HG03442 (cell line): ENCODE data around the gene TNKS1BP1.
A peak's percentile ranks its signal among the peaks of the same experiment; 100 is the strongest.
"Not testable (repeated sequence)": the region's sequence is repeated elsewhere in the genome, so short reads cannot be mapped to it uniquely, and the experiment has no call there.

ENCODE experiments used
- ATAC-seq: cut with Tn5 transposase; IDR thresholded peaks from one replicate; pipeline ENCODE4 v1.9.1; 2021; ENCODE audit warnings: mild to moderate bottlenecking, moderate library complexity; ENCODE audit not compliant: unreplicated experiment

TNKS1BP1 gene

DNA sequence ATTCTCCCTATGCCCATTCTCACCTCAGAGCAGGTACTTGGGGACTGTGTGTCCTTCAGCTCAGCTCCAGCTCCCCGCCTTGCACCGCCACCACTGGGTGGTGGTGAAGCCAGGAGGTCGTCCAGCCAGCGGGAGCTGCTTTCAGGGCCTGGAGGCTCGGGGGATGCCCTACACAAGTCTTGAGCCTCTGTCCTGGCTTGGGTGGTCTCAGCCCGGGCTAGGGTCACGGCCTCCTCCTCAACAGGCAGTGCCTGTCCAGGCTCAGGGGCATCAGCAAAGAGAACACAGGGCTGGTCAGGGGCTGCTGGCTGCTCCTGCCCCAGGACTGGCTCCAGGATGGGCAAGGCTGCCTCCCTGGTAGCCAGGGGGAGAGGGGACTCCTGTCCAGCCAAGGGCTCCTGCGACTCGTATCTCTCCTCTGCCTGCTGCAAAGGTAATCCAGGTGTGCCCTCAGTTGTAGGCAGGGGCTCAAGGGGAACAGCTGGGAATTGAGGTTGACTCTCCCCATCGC lies 12.2 kb downstream of the TNKS1BP1 start:
- no peak for ATAC-seq

DNA sequence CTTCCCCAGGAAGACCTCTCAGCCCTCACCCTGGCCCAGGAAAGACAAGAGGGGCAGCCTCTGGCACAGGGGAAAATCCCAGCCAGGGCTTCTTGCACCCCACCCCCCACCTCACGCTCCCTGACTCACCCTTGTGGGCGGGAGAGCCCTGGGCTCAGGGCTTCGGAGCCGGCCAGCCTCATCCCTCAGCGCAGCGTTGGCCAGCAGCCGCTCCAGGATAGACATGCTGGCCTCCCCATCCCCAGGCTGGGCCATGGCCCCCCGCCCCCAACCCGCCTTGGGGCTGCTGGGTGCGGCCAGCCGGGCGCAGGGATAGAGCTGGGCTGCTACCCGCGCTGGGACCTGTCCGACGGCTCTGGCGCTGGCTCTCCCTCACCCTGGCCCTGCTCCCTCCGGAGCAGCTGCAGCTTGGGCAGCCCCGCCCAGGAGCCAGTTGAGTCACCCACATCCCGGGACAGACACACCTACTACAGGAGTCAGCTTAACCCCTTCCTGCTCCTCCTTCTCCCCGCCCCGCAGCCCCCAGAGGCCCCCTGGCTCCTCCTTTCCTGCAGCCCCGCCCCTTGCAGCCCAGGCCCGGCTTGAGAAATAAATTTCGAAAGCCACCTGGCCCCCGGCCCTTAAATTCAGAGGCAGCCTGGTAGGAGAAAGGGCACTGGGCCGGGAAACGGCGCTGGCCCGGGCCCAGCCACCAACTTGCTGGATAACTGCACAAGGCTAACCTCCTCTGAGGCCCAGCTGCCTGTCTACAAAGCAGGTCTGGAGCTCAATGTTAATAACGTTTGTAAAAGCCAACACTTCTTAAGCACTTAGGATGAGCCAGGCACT lies 13.4 kb downstream of the TNKS1BP1 start:
- peak; percentile 96 for ATAC-seq

DNA sequence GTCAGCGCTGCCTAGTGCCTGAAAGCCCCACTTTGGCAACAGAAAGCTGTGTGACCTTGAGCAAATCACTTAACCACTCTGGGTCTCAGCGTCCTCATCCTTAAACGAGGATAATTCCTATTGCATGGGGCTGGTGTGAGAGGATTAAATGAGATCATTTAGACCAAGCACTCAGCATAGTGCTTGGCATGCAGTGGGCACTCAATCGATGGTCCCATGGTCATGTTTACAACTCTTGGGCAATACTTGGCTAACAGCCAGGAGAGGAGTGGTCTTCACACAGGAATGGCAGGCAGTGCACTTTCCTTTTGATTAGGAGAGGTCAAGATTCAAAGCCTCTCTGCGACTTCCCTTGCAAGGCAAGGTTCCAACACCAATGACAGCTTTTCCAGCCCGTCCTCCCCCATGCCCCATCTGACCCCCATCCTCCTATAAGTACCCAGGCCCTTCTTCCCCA lies 14.1 kb downstream of the TNKS1BP1 start:
- no peak for ATAC-seq

DNA sequence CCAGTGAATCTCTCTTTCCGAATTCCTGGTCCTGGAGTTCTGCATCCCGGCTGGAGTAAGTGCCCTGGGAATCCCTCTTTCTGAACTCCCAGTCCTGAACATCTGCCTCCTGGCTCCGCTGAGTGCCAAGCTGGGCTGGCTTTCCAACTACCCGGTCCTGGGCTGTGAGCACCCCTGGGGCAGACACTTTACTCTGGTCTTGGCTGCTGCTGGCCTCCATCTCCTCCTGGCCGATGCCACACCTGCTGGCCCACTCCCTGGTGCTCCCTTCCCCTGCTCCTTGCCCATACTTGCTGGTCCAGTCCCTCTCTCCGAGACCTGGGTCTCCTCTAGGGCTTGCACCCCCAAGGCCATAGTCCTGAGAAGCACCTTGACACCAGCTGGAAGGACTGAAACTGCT lies 14.7 kb downstream of the TNKS1BP1 start:
- ATAC-seq = no peak

DNA sequence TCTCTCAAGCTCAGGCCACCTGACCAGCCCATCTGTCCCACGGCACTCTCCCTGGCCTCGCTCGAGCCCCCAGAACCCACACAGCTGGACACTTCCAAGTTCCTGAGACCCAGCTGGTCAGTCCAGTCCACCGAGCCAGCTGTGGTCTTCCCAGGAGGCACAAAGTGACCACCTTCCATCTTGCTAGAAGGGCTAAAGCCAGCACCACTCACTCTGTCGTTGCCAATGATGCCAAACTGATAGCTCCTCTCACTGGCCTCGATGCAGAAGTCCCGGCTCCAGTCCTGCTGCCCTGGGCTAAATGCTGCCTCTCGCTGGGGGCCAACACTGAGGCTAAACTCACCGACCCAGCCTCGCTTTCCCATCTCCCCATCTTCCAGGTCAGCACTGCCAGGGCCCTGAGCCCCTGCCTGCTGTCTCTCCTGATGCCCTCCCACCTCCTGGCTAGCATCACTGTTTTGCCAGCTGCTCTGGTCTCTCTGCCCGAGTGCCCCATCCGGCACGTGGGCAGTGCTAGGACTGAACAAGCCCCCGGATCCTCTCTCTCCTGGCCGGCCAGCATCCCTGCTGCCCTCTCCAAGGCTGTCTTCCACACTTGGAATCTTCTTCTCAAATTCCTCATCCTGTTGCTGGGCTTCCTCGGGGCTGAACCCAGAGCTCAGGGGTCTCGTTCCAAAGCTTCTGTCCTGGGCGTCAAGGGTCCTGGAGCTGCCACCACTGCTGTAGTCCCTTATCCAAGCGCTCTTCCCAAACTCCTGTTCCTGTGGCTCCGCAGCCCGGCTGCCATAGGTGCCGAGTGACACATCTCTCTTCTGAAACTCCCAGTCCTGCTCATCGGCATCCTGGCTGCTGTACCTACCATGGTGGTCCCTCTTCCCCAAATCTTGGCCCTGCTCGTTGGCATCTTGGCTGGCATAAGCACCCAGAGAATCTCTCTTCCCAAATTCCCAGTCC lies 15.4 kb downstream of the TNKS1BP1 start:
- no peak for ATAC-seq

DNA sequence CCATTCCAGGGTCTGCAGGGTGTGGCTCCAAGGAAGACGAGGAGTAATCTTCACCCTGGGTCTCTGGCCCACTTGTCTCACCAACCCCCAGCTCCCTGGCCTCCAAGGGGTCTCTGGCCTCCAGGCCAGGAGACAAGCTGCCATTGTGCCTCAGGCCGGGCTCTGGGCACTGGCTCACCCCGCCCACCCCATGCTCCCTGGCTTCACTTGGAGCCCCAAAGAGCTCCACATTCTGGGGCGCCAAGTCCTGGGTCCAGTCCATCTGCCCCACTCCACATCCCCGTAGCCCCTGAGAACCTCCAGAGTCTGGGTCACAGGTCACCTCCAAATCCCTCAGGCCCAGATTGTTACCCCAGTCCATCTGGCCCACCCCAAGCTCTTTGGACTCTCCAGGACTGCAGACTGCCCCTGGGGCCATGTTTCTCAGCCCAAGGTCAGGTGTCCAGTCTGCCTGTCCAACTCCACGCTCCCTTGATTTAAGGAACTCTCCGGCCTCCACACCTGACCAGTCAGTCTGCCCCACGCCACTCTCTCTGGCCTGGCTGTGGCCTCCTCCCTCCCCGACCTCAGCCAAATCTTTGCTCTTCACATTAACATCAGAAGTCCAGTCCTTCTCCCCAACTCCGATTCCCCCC lies 16.2 kb downstream of the TNKS1BP1 start:
- no peak for ATAC-seq

DNA sequence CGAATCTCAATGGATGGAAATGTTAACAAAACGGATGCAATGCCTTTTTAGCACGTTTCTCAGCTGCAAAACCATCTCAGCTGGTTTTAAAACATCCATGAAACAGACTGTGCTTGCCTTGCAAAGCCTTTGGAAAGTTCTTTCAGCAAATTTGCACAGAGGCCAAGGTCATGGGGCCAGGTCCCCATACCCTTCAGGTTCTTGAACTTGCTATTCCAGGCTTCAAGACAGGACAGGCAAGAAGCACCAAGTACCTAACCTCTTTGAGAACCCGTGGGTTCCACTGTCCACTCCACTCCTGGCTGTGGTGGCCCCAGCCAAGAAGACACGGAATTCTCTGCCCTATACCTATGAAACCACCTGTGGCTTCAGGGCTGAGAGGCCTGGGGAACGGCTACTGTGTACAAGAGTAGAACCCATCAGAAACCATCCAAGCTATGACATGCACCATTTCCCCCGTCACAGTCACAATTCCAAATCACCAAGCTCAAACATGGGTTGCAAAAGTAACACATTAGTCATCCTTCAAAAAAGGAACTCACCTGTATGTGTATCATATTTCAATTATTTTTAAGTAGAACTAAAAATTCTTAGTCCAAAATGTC lies 17.0 kb downstream of the TNKS1BP1 start:
- ATAC-seq = no peak

DNA sequence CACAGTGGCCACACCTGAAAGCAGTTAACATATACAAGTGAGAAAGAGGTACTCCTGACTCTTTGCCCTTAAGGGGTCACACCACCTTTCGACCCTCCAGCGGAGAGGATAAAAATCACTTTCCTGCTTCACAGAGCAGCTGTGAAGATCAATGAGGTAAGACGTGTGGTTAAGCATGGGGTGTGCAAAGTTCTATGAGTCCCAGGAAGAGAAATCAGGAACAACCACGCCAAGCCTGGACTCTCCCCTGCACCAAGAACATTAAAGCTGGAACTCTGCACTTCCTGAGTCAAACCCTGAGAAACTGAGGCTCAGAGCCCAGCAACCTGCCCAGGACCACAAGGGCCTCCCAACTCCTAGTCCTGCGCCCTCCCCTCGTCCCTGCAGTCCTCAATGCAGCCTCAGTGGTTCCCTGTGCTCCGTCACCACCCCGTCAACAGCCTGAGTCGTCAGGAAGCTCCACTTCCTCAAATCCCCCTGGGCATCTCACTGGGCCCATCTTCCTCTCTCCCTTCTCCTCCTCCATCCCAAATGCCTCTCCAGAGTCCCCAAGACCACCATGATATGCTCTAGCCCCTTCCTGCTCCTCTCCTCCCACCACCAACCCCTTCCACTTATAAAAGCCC lies 17.7 kb downstream of the TNKS1BP1 start:
- ATAC-seq = no peak

DNA sequence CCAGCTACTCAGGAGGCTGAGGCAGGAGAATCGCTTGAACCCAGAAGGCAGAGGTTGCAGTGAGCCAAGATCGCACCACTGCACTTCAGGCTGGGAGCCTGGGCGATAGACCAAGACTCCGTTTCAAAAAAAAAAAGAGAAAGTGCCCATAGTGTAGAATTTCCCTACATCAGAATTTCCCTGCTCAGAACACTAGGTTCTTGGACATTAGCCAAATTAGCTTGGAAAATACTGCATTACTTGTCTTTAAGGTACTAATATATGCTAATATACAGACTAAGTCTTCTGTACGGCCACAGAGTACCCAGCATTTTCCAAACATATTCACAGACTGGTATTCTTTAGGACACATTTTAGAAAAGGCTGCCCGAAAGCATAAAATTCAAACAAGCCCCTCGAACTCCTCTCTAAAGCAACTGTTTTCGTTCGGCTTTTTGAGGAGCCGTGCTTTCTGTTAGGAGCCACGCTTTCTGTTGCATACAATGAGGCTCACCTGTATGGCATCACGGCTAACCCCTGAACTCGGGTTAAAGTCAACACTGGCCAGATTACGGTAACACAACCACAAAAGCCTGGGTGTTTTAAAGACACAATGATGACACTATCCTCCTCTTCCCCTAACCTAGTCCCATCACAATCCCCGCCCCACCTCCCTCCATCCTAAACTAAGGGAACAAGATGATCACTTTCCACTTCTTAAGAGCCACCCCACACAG lies 18.4 kb downstream of the TNKS1BP1 start:
- ATAC-seq = no peak

DNA sequence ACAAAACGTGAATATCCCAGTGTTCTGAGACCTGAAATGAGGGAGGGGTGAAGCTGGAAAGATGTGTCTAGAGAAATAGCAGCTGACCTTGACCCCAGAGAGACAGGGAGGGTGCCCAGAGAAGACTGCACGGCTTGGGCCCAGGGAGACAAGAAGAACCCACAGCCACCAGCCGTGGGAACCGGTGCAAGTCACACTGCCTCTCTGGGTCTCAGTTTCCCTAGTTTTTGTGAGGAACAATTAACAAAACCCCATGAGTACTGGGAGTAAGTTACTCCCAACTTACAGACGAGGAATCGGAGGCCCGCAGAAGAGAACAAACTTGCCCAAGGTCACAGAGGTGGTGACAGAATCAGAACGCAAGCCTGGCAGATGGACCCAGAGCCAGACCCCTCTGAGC lies 19.2 kb downstream of the TNKS1BP1 start:
- no peak for ATAC-seq

DNA sequence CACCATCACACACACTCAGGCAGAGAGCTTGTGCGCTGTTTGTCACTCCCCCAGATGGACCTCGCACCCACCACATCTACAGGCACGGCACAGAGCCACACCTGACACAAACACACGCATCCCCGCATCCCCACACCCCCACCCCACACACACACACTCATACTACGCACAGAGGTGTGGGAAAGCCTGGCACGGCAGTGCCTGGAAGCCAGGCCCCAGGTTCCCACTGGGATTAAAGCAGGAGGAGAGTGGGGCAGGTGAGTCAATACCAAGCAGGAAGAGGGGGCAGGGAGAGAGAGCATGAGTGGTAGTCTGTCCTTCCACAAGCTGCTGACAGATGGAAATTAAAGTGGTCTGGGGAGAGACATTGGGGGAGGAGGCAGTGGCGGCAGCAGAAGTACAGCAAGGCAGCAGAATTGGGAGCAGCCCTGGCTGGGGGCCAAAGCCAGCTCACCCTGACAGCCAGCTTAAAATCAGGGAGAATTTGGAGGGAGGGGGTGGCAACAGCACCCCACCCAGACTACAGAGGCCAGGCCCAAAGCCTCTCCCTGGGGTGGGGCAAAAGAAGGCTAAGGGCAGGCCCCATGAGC lies 20.7 kb downstream of the TNKS1BP1 start:
- ATAC-seq = no peak

DNA sequence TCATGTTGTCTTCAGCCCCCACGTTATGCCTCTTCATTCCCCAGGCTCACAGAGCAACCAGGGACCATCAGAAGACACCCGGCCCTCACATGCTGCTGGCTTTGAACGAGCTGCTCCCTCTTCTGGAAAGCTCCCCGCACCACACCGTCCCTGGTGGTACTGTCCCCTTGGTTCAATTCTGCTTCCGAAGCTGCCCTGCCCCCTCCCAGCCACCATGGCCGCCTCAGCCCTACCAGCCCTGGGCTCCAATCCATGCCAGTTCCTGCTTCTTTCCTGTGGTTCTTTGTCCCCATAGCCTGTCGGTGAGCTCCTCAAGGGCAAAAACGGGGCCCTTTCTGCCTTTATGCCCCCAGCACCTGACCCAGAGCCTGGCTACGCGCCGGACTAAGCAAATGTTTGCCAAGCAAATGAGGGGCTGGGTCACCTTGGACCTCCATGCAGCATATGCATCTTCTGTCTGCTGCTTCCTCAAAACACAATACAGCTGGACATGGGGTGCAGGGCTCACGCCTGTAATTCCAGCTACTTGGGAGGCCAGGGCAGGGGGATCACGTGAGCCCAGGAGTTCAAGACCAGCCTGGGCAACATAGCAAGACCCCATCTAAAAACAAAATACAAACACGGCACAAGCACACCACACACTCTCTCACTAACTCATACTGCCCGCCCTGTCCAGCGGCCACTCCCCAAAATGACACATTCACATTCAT lies 21.3 kb downstream of the TNKS1BP1 start:
- ATAC-seq = no peak

DNA sequence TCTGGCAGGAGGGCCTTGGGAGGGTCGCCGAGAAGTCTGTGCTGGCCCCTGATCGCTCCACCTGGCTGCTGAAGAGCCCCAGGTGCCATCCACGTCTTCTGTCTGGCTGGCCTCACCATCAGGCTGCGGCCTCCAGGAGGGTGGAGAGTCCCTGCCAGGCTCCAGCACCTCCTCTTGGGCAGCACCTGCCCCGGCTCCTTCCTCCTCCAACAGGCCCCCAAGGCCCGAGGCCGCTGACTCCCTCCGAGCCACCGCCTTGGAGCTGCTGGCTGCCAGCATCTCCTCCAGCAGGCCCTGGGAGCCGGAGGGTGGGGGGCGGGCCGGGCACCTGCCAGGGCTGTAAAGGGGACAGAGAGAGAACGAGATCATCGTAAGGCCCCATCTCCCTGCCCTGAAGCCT lies 22.3 kb downstream of the TNKS1BP1 start:
- no peak for ATAC-seq

DNA sequence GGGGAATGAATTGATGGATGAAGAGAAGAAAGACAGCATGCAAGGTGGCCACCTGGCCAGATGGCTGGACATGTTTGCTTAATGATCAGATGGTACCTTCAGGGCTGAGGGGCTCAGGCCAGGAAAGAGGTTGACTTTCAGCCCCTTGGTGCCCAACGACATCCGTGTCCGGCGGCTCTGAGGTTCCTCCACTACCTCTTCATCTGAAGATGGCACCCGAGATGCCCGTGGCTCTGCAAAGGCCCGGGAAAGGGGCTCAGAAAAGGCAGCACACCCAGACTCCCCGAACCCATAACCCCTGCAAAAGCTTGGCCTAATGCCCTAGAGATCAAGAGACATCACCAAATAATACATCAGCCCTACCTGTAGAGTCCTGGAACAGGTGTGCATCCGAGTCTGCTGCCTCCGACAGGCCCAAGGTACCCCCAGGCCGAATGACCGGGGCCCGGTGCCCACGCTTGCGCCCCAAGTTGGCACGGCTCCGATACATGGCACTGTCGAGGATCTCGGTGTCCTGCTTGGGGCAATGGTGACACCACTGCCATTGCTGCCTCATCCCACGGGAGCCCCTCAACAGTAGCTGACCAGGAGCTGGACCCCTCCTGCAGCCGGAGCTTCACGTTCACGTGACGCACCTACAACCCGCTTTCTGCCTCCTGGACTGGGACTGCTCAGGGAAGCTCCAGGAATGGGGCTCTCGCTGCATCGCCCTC lies 22.9 kb downstream of the TNKS1BP1 start:
- ATAC-seq = no peak

DNA sequence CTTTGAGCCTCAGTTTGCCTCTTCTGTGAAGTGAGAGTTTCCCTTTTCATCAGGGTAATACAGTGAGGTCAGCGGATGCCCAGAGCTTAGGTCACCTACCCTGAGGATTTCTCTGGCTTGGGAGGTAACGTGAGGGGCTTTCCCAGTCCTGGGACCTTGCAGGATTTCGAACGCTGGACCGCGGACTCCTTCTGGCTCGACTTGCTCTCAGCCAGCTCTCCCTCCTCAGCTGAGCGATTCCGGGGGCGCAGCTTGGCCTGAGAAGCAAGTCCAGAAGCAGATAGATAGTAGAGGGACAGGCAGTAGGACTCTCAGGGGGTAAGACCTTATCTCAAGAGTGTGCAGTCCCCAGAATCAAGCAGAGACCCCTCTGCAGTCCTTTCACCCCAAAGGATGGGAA lies 24.0 kb downstream of the TNKS1BP1 start:
- ATAC-seq = no peak

DNA sequence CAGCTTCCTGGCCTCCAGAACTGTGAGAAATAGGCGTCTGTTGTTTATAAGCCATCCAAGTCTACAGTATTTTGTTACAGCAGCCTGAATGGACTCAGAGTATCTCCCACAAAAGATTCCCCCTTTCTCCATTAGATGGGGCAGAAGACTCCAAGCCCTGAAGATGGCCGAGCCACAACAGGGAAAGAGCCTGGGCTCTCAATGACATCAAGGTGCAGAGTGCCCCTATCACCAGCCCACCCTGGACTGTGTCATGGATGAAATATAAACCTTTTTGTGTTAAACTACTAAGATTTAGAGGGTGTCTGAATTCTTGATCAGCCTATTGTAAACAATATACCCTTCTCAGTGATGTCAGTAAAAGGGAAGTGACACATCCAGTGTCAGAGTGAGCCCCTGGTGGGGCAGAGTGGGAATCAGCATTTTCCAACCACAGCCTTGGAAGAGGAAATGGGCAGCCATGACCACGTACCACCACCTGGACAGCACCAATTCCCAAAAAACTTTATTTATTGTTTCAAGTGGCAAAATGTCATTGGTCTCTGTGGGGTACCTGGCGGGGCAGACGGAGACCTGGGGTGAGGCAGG lies 25.5 kb downstream of the TNKS1BP1 start:
- ATAC-seq = no peak

DNA sequence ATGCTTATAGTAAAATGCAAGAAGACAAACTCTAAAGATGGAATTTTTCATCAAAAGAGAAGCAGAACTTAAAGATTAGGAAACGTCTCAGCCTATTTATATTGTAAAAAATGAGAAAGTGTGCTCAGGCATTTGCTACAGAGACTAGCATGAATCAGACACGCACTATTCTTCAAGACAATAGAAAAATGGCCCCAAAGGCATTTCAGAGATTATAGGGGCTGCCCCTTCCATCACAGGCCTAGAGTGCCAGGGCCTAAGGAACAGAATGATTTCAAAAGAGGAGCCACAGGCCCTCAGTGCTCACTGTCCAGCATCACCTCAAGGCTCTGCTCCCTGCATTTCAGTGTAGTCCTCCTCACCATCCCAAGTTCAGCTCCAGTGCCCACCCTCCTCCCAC lies 27.5 kb downstream of the TNKS1BP1 start:
- no peak for ATAC-seq

DNA sequence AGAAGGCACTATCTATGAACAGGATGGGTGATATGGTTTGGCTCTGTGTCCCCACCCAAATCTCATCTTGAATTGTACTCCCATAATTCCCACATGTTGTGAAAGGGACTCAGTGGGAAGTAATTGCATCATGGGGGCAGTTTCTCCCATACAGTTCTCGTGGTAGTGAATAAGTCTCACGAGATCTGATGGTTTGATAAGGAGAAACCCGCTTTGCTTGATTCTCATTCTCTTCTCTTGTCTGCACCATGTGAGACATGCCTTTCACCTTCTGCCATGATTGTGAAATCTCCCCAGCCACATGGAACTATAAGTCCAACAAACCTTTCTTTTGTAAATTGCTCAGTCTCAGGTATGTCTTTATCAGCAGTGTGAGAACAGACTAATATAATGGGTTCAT lies 28.5 kb downstream of the TNKS1BP1 start:
- not testable (repeated sequence) for ATAC-seq
